ENCODE measurements around the gene RNF146. TPM values are rescaled to one million over a fixed set of nuclear protein-coding genes. Genes with fewer than 3 reads are reported as not detected.
A peak's percentile ranks its signal among the peaks of the same experiment; 100 is the strongest.
"Not testable (repeated sequence)": the region's sequence is repeated elsewhere in the genome, so short reads cannot be mapped to it uniquely, and the experiment has no call there.

RNF146 gene
- total and polyA plus RNA-seq, 2 experiments from 2014 or later: 24.2 to 43.7 TPM

- H3K4me1 ChIP-seq (ENCODE audit: insufficient read depth): no peaks in the 10 kb centered on the region
Observed at GRCh38 chr6:127319686-127320085, 53.0 kb downstream of the RNF146 start.

GRCh38 chr6:127328043-127328609 lies 61.5 kb downstream of the RNF146 start:
- Histone ChIP-seq H3K79me2 (replicated peaks; ENCODE audit: insufficient read depth) (peaks cover 45% of the 10 kb centered on the region), H3K36me3 (ENCODE audit: insufficient read depth) (peaks cover 14% of the 10 kb centered on the region), H3K27me3 (ENCODE audit: insufficient read depth) (no peaks in the 10 kb centered on the region), H3K4me3 (no peak overlapping the region), H4K20me1 (replicated peaks; ENCODE audit: insufficient read depth) (no peaks in the 10 kb centered on the region), H3K27ac (ENCODE audit: low read depth) (no peak overlapping the region), H3K4me2 (no peak overlapping the region), H3K9me2 (ENCODE audit: insufficient read depth) (no peaks in the 10 kb centered on the region), H3K4me1 (ENCODE audit: insufficient read depth) (peaks cover 21% of the 10 kb centered on the region), H2AFZ (no peak overlapping the region), H3F3A (replicated peaks; ENCODE audit: low read depth) (no peaks in the 10 kb centered on the region)
- peaks cover 10% of the 10 kb centered on the region for H3K36me3 Mint-ChIP-seq (ENCODE audit: low read depth)
- DNase-seq (ENCODE audit: low spot score): no peak
- TF ChIP-seq ZNF114 (CRISPR knock-in tag; IDR thresholded peaks at IDR 0.05) (no peak), POLR2AphosphoS5 (IDR thresholded peaks at IDR 0.05; ENCODE audit: low read depth) (no peak), CTCF (conservative IDR thresholded peaks at IDR 0.05; ENCODE audit: low read depth in 2 of 2) (no peak), REST (IDR thresholded peaks at IDR 0.05; ENCODE audit: unreplicated experiment) (no peak), CREB1 (CRISPR knock-in tag; IDR thresholded peaks at IDR 0.05; ENCODE audit: low read depth) (no peak), ZNF331 (CRISPR knock-in tag; IDR thresholded peaks at IDR 0.05; ENCODE audit: low read depth) (no peak), EZH2 (IDR thresholded peaks at IDR 0.05; ENCODE audit: low read depth, unreplicated experiment) (no peak), ETS1 (IDR thresholded peaks at IDR 0.05) (no peak), STAT1 (IDR thresholded peaks at IDR 0.05; ENCODE audit: unreplicated experiment) (no peak), EZH2phosphoT487 (IDR thresholded peaks at IDR 0.05; ENCODE audit: unreplicated experiment) (no peak), NANOG (IDR thresholded peaks at IDR 0.05; ENCODE audit: borderline replicate concordance) (no peak)
- peaks cover 19% of the 10 kb centered on the region; the same call in 2 of the 3 replicates for H3K4me1 Mint-ChIP-seq
- H3K27ac Mint-ChIP-seq: no peak overlapping the region
- H3K27me3 Mint-ChIP-seq (ENCODE audit: insufficient read depth, low read depth, poor library complexity): no peaks in the 10 kb centered on the region
- no peaks in the 10 kb centered on the region for H3K9me3 Mint-ChIP-seq
- ATAC-seq: no peak
- H3K4me3 Mint-ChIP-seq: no peak overlapping the region

More at GRCh38 chr6:127319686-127320085, 53.0 kb downstream of the RNF146 start:
- Histone ChIP-seq H3K27me3 (ENCODE audit: insufficient read depth) (no peaks in the 10 kb centered on the region), H3K4me3 (no peak overlapping the region), H3K79me2 (replicated peaks; ENCODE audit: insufficient read depth) (peaks cover 4% of the 10 kb centered on the region; the same call in 1 of the 2 replicates), H2AFZ (no peak overlapping the region), H3K36me3 (ENCODE audit: insufficient read depth) (peaks cover 10% of the 10 kb centered on the region; the same call in 1 of the 2 replicates), H3K4me2 (no peak overlapping the region), H4K20me1 (replicated peaks; ENCODE audit: insufficient read depth) (0 out of 2 replicates have a peak, but pooled peaks cover 3% of the 10 kb centered on the region), H3F3A (replicated peaks; ENCODE audit: low read depth) (no peaks in the 10 kb centered on the region), H3K27ac (ENCODE audit: low read depth) (no peak overlapping the region), H3K9me2 (ENCODE audit: insufficient read depth) (no peaks in the 10 kb centered on the region)
- Mint-ChIP-seq H3K4me3 (no peak overlapping the region), H3K9me3 (no peaks in the 10 kb centered on the region), H3K27me3 (ENCODE audit: insufficient read depth, low read depth, poor library complexity) (no peaks in the 10 kb centered on the region), H3K36me3 (ENCODE audit: low read depth) (peaks cover 3% of the 10 kb centered on the region; the same call in 1 of the 3 replicates), H3K27ac (no peak overlapping the region), H3K4me1 (no peaks in the 10 kb centered on the region)
- TF ChIP-seq EZH2 (IDR thresholded peaks at IDR 0.05; ENCODE audit: low read depth, unreplicated experiment) (no peak), NANOG (IDR thresholded peaks at IDR 0.05; ENCODE audit: borderline replicate concordance) (no peak), POLR2AphosphoS5 (IDR thresholded peaks at IDR 0.05; ENCODE audit: low read depth) (no peak), ZNF331 (CRISPR knock-in tag; IDR thresholded peaks at IDR 0.05; ENCODE audit: low read depth) (no peak), EZH2phosphoT487 (IDR thresholded peaks at IDR 0.05; ENCODE audit: unreplicated experiment) (no peak), STAT1 (IDR thresholded peaks at IDR 0.05; ENCODE audit: unreplicated experiment) (no peak)
- DNase-seq (ENCODE audit: low spot score) (no peak), ATAC-seq (no peak)

- peaks cover 42% of the 10 kb centered on the region for H3K4me1 ChIP-seq (ENCODE audit: insufficient read depth)
- peaks cover 14% of the 10 kb centered on the region for H3K36me3 ChIP-seq (ENCODE audit: insufficient read depth)
- Mint-ChIP-seq H3K4me1 (peaks cover 40% of the 10 kb centered on the region), H3K27ac (peak overlapping the region; percentile 68)
- peak overlapping the region; percentile 93 for H3K27ac ChIP-seq (ENCODE audit: low read depth)
- H3K9me3 Mint-ChIP-seq; DNase-seq (ENCODE audit: low spot score); H4K20me1 ChIP-seq (replicated peaks; ENCODE audit: insufficient read depth); ATAC-seq; H3K27me3 Mint-ChIP-seq (ENCODE audit: insufficient read depth, low read depth, poor library complexity); H3K27me3 ChIP-seq (ENCODE audit: insufficient read depth); H3K4me3 ChIP-seq; H3K36me3 Mint-ChIP-seq (ENCODE audit: low read depth); H3K4me3 Mint-ChIP-seq; H2AFZ ChIP-seq; H3K9me2 ChIP-seq (ENCODE audit: insufficient read depth); H3F3A ChIP-seq (replicated peaks; ENCODE audit: low read depth): not testable (repeated sequence)
- H3K79me2 ChIP-seq (replicated peaks; ENCODE audit: insufficient read depth): peaks cover 76% of the 10 kb centered on the region
- 0 out of 2 replicates have a peak overlapping the region, but pooled peaks have one; percentile 1 for H3K4me2 ChIP-seq
Observed at GRCh38 chr6:127331256-127331655, 64.6 kb downstream of the RNF146 start.
